Measurements from ENCODE around the gene ECHDC3.
A peak's percentile ranks its signal among the peaks of the same experiment; 100 is the strongest.
"Not testable (repeated sequence)": the region's sequence is repeated elsewhere in the genome, so short reads cannot be mapped to it uniquely, and the experiment has no call there.

ECHDC3 gene

GRCh38 chr10:11706895-11707567 is 35.2 kb upstream of the ECHDC3 start:
- TF ChIP-seq JUND (IDR thresholded peaks at IDR 0.05; ENCODE audit: low read depth) = no peak
- in situ Hi-C loops (cut with HindIII; ENCODE audit: low pct_unique_long_range_greater_than_20kb, low sequenced_read_pairs) = no loop called here
- no peak for DNase-seq (ENCODE audit: low read depth in 1 of 2, low spot score in 1 of 2)

- TF ChIP-seq JUND (IDR thresholded peaks at IDR 0.05; ENCODE audit: low read depth) = no peak
- in situ Hi-C loops (cut with HindIII; ENCODE audit: low pct_unique_long_range_greater_than_20kb, low sequenced_read_pairs) = no loop called here
- no peak for DNase-seq (ENCODE audit: low read depth in 1 of 2, low spot score in 1 of 2)
These were observed 34.4 kb upstream of the ECHDC3 start for GRCh38 chr10:11707624-11708350.

GRCh38 chr10:11708801-11709200 is 33.4 kb upstream of the ECHDC3 start:
- in situ Hi-C loops (cut with HindIII; ENCODE audit: low pct_unique_long_range_greater_than_20kb, low sequenced_read_pairs); DNase-seq (ENCODE audit: low read depth in 1 of 2, low spot score in 1 of 2): not testable (repeated sequence)

GRCh38 chr10:11712744-11713143 is 29.4 kb upstream of the ECHDC3 start:
- no peak for TF ChIP-seq JUND (IDR thresholded peaks at IDR 0.05; ENCODE audit: low read depth)
- DNase-seq (ENCODE audit: low read depth in 1 of 2, low spot score in 1 of 2) = no peak
- in situ Hi-C loops (cut with HindIII; ENCODE audit: low pct_unique_long_range_greater_than_20kb, low sequenced_read_pairs) = no loop called here

GRCh38 chr10:11713186-11713743 is 28.9 kb upstream of the ECHDC3 start:
- no peak for DNase-seq (ENCODE audit: low read depth in 1 of 2, low spot score in 1 of 2)
- in situ Hi-C loops (cut with HindIII; ENCODE audit: low pct_unique_long_range_greater_than_20kb, low sequenced_read_pairs) = no loop called here
- no peak for TF ChIP-seq JUND (IDR thresholded peaks at IDR 0.05; ENCODE audit: low read depth)

GRCh38 chr10:11713963-11714362 is 28.2 kb upstream of the ECHDC3 start:
- in situ Hi-C loops (cut with HindIII; ENCODE audit: low pct_unique_long_range_greater_than_20kb, low sequenced_read_pairs) = no loop called here
- TF ChIP-seq JUND (IDR thresholded peaks at IDR 0.05; ENCODE audit: low read depth) = no peak
- no peak for DNase-seq (ENCODE audit: low read depth in 1 of 2, low spot score in 1 of 2)

GRCh38 chr10:11714750-11715365 is 27.3 kb upstream of the ECHDC3 start:
- in situ Hi-C loops (cut with HindIII; ENCODE audit: low pct_unique_long_range_greater_than_20kb, low sequenced_read_pairs) = no loop called here
- DNase-seq (ENCODE audit: low read depth in 1 of 2, low spot score in 1 of 2) = no peak
- no peak for TF ChIP-seq JUND (IDR thresholded peaks at IDR 0.05; ENCODE audit: low read depth)

GRCh38 chr10:11715815-11716494 is 26.2 kb upstream of the ECHDC3 start:
- DNase-seq (ENCODE audit: low read depth in 1 of 2, low spot score in 1 of 2) = peak; percentile 74 to 85
- in situ Hi-C loops (cut with HindIII; ENCODE audit: low pct_unique_long_range_greater_than_20kb, low sequenced_read_pairs) = no loop called here
- TF ChIP-seq JUND (IDR thresholded peaks at IDR 0.05; ENCODE audit: low read depth) = no peak

GRCh38 chr10:11716686-11717085 is 25.5 kb upstream of the ECHDC3 start:
- TF ChIP-seq JUND (IDR thresholded peaks at IDR 0.05; ENCODE audit: low read depth) = no peak
- in situ Hi-C loops (cut with HindIII; ENCODE audit: low pct_unique_long_range_greater_than_20kb, low sequenced_read_pairs) = no loop called here
- DNase-seq (ENCODE audit: low read depth in 1 of 2, low spot score in 1 of 2) = no peak

- in situ Hi-C loops (cut with HindIII; ENCODE audit: low pct_unique_long_range_greater_than_20kb, low sequenced_read_pairs) = no loop called here
- no peak for DNase-seq (ENCODE audit: low read depth in 1 of 2, low spot score in 1 of 2)
- no peak for TF ChIP-seq JUND (IDR thresholded peaks at IDR 0.05; ENCODE audit: low read depth)
These were observed 22.5 kb upstream of the ECHDC3 start for GRCh38 chr10:11719496-11720259.

- TF ChIP-seq JUND (IDR thresholded peaks at IDR 0.05; ENCODE audit: low read depth) = no peak
- in situ Hi-C loops (cut with HindIII; ENCODE audit: low pct_unique_long_range_greater_than_20kb, low sequenced_read_pairs) = no loop called here
- DNase-seq (ENCODE audit: low read depth in 1 of 2, low spot score in 1 of 2) = no peak
These were observed 21.9 kb upstream of the ECHDC3 start for GRCh38 chr10:11720260-11720741.

GRCh38 chr10:11721806-11722205 is 20.4 kb upstream of the ECHDC3 start:
- in situ Hi-C loops (cut with HindIII; ENCODE audit: low pct_unique_long_range_greater_than_20kb, low sequenced_read_pairs) = no loop called here
- no peak for TF ChIP-seq JUND (IDR thresholded peaks at IDR 0.05; ENCODE audit: low read depth)
- DNase-seq (ENCODE audit: low read depth in 1 of 2, low spot score in 1 of 2) = no peak

Measured in T47D (cell line).